ENCODE measurements around the gene PLEKHF1. TPM values are rescaled to one million over a fixed set of nuclear protein-coding genes. Genes with fewer than 3 reads are reported as not detected.
"Not testable (repeated sequence)": the region's sequence is repeated elsewhere in the genome, so short reads cannot be mapped to it uniquely, and the experiment has no call there.

Gene PLEKHF1
- total RNA-seq, 2 experiments from 2014 or later = 53.1 to 53.9 TPM

DNA sequence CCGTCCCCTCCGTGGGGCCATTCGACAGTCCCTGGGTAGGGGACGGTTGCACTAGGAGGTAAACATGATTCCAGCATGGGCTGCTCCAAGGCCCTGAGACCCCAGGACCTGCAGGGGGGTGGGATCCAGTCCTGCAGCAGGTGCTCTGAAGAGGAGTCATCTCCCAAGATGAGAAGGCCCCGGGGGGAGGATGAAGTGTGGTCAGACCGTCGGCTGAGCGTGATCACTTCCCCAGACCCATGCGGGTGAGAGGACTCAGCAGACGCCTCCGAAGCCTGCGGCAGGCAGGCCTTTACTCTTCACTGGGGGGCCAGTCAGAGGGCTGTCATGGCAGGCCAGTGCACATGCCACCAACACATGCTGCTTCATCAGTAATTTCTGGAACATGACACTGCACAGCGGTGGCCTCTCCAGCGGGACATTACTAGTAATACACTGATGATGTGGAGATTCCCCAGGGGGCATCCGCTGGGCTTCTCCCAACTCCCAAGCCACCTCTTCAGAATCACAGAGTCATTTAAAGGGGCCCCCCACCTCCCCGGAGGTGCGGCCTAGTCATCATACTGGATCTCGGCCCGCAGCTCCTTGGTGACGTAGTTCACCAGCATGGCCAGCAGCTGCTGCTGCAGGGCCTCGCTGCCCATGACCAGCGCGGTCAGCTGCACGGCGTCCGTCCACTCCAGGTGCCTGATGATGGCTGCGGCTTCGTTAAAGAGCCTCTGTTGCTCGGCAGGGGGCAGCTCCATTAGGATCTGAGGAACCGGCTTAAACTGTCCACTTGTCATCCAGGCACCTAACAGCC lies 37.1 kb downstream of the PLEKHF1 start:
- POLR2A ChIA-PET = interaction anchor here (0.6 kb wide), 1 partner anchor 12 kb away, joined by 3 read pairs; the partner anchor contains the start of gene C19orf12
- no peak overlapping the region for H3K4me3 Mint-ChIP-seq
- H3K4me1 Mint-ChIP-seq = peaks cover 30% of the 10 kb centered on the region

DNA sequence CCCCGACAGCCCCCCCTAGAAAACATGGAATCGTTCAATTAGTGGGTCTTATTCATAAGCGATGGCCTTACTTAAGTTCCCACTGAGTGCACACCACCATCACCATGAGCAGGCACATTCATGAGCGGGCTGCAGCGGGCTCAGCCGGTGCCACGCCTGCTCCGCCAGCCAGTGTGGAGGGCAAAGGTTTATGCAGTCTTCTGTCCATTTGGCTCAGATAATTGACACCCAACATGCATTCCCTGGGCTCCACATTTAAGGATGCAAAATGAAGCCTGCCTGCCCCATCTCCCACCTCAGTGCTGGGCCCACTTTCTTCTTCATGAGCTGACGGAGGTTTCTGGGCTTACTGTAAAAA lies 37.7 kb downstream of the PLEKHF1 start:
- Mint-ChIP-seq H3K27me3 (no peaks in the 10 kb centered on the region), H3K27ac (no peak overlapping the region), H3K4me3 (no peak overlapping the region), H3K9me3 (no peaks in the 10 kb centered on the region), H3K4me1 (peaks cover 32% of the 10 kb centered on the region), H3K36me3 (ENCODE audit: low read depth) (peaks cover 37% of the 10 kb centered on the region)
- ChIA-PET POLR2A (no interaction called here), CTCF (interaction anchor here (1.4 kb wide), 1 partner anchor 14 kb away, joined by 5 read pairs; no protein-coding TSS in a partner anchor)
- DNase-seq = no peak

More for the DNA sequence above, 37.1 kb downstream of the PLEKHF1 start:
- H3K36me3 Mint-ChIP-seq (ENCODE audit: low read depth) = peaks cover 33% of the 10 kb centered on the region
- H3K27ac Mint-ChIP-seq = no peak overlapping the region
- no peaks in the 10 kb centered on the region for H3K27me3 Mint-ChIP-seq
- CTCF ChIA-PET = interaction anchor here (1.4 kb wide), 1 partner anchor 14 kb away, joined by 5 read pairs; no protein-coding TSS in a partner anchor
- no peaks in the 10 kb centered on the region for H3K9me3 Mint-ChIP-seq
- DNase-seq = no peak

DNA sequence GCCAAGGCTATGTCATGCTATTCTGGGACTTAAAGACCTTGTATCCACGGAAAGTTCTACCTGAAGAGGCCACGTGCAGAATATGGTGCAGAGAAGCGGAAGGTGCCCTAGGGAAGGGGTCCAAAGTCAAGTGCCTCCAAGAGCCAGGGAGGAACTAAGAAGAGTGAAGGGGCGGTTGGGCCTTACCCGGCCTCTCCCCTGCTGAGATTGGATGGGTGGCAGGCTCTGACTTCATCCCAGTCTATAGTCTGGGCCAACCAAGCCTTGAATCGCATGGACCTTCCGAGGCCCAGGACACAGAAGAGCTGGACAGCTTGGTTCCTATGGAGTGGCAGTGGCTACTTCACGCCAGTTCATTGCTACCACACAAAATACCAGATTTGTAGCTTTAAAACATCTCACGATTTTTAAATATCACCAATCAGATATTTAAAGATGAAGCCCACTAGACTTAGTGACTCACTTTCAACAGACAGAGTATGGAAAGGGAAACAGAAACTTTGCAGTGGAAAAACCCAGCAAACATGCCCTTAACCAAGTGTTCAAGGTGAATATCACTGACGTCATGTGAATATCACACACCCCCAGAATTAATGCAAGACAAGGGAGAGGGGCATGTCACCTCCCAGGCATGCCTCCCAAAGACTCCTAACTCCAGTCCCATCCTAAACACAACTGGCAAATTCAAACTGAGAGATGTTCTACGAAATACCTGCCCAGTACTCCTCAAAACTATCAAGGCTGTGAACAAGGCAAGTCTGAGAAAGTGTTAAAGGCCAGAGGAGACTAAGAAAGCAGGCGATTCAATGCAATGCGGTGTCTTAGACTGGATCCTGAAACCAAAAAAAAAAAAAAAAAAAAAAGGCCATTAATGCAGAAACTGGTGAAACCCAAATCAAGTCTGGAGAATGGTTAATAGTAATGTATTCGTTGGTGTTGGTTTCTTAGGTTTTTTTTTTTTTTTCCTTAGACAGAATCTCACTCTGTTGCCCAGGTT lies 39.6 kb downstream of the PLEKHF1 start:
- Mint-ChIP-seq H3K9me3 (no peaks in the 10 kb centered on the region), H3K36me3 (ENCODE audit: low read depth) (peaks cover 50% of the 10 kb centered on the region), H3K27me3 (no peaks in the 10 kb centered on the region), H3K27ac (peak overlapping the region; percentile 82), H3K4me1 (peaks cover 41% of the 10 kb centered on the region), H3K4me3 (no peak overlapping the region)
- CTCF ChIA-PET = interaction anchor here (0.8 to 1.0 kb wide), 2 partner anchors 11 to 55 kb away, joined by 3 to 9 read pairs; no protein-coding TSS in a partner anchor
- POLR2A ChIA-PET = interaction anchor here (1.3 to 1.8 kb wide), 2 partner anchors 9 to 32 kb away, joined by 4 to 11 read pairs; partner anchors contain the start of gene C19orf12
- no peak for DNase-seq

DNA sequence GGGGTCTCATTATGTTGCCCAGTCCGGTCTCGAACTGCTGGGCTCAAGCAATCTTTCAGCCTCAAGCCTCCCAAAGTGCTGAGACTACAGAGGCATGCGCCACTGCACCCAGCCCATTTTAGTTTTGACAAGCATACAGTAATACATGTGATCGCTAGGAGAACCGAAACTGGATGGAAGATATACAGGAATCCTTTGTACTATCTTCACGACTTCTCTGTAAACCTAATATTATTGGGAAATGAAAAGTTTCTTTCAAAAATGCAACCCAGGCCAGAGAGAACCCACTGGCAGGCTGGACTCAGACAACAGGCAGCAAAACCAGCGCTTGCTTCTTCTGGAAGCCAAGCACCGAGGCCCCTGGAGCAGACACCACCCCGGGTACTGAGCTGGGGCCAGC lies 40.4 kb downstream of the PLEKHF1 start:
- H3K4me1 Mint-ChIP-seq = peaks cover 50% of the 10 kb centered on the region
- POLR2A ChIA-PET = interaction anchor here (1.2 kb wide), 1 partner anchor 9 kb away, joined by 6 read pairs; the partner anchor contains the start of gene C19orf12
- CTCF ChIA-PET = interaction anchor here (2.5 kb wide), 1 partner anchor 10 kb away, joined by 15 read pairs; the partner anchor contains the start of gene C19orf12
- H3K27me3 Mint-ChIP-seq = no peaks in the 10 kb centered on the region
- no peak overlapping the region for H3K4me3 Mint-ChIP-seq
- peaks cover 54% of the 10 kb centered on the region for H3K36me3 Mint-ChIP-seq (ENCODE audit: low read depth)
- H3K9me3 Mint-ChIP-seq = no peaks in the 10 kb centered on the region
- no peak for DNase-seq
- H3K27ac Mint-ChIP-seq = peak overlapping the region; percentile 82

DNA sequence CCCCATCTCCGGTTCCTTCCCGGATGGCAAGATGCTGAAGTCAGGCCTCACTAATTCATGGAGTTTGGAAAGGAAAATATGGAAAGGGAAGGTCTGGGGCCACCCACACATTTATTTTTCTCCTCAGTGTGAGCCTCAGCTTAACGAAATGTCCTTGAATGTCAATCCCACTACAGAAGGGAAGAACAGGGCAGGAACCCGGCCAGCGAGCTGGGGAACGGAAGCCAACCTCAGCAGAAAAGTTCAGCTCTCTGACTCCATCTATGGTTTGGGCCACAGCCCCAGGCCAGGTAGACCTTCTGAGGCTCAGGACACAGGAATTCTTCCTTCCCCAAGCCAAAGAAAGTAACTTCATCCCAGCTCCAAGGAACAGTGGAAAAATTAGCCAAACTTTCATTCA lies 41.4 kb downstream of the PLEKHF1 start:
- no peaks in the 10 kb centered on the region for H3K27me3 Mint-ChIP-seq
- peaks cover 57% of the 10 kb centered on the region for H3K36me3 Mint-ChIP-seq (ENCODE audit: low read depth)
- no peak for DNase-seq
- no peaks in the 10 kb centered on the region for H3K9me3 Mint-ChIP-seq
- ChIA-PET CTCF (interaction anchor here (2.5 kb wide), 1 partner anchor 9 kb away, joined by 15 read pairs; the partner anchor contains the start of gene C19orf12), POLR2A (interaction anchor here (1.2 kb wide), 1 partner anchor 8 kb away, joined by 6 read pairs; the partner anchor contains the start of gene C19orf12)
- H3K4me3 Mint-ChIP-seq = no peak overlapping the region
- no peak overlapping the region for H3K27ac Mint-ChIP-seq
- peaks cover 57% of the 10 kb centered on the region for H3K4me1 Mint-ChIP-seq

DNA sequence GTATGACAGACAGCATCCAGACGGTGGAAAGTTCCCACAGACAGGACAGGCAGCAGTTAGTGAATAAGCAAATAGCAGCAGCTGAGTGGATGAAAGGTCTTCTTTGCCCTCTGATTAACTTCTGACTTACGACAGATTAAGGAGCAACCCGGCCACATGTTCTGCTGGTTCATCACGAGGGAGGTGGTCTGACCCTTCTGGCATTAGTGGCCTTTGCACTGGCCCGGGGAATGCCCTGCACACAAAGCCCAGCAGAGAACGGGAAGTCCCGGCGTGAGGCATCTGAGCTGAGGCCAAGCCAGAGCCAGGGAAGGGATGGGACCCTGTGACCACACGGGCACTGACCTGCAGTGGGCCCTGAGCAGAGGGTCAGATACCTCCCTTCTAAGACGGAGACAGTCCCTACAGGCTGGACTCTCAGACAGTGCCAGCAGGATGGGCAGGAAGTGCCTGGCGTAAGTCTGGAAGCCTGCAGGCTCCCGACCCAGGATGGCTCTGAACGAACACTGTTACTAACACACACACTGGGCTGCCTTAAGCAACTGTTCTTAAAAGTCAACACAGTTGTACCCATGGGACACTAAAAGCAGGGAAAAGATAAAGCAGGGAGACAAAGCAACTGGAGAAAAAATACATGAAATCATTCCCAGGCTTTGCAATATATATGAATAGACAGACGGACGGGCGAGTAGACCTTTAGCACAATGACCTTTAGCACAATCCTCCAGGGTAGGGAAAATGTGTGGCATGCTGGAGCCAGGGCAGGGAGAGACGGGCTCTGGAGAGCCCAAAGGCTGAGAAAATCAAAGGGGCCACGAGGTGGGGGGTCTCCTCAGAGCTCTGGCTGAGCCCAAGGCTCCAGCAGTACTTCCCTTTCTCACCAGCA lies 43.5 kb downstream of the PLEKHF1 start:
- no peaks in the 10 kb centered on the region for H3K27me3 Mint-ChIP-seq
- POLR2A ChIA-PET = no interaction called here
- peaks cover 78% of the 10 kb centered on the region for H3K4me1 Mint-ChIP-seq
- H3K36me3 Mint-ChIP-seq (ENCODE audit: low read depth) = peaks cover 70% of the 10 kb centered on the region
- no peaks in the 10 kb centered on the region for H3K9me3 Mint-ChIP-seq
- peak overlapping the region; percentile 31 for H3K27ac Mint-ChIP-seq
- no peak overlapping the region for H3K4me3 Mint-ChIP-seq
- DNase-seq = no peak
- CTCF ChIA-PET = interaction anchor here (0.7 to 1.0 kb wide), 2 partner anchors 52 to 985 kb away, joined by 3 read pairs; no protein-coding TSS in a partner anchor

DNA sequence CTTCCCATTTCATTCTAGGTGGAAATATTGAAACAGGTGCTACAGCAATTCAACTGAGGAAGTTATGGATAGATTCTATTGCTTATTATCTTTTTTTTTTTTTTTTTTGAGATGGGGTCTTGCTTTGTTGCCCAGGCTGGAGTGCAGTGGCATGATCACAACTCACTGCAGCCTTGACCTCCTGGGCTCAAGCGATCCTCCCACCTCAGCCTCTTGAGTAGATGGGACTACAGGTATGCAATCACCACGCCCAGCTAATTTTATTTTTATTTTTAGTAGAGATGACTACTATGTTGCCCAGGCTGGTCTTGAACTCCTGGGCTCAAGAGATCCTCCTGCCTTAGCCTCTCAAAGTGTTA lies 44.2 kb downstream of the PLEKHF1 start:
- CTCF ChIA-PET = interaction anchor here (0.7 kb wide), 1 partner anchor 984 kb away, joined by 3 read pairs; no protein-coding TSS in a partner anchor
- H3K27ac Mint-ChIP-seq, H3K4me3 Mint-ChIP-seq, DNase-seq, POLR2A ChIA-PET, H3K9me3 Mint-ChIP-seq, H3K27me3 Mint-ChIP-seq: not testable (repeated sequence)
- Mint-ChIP-seq H3K36me3 (ENCODE audit: low read depth) (peaks cover 70% of the 10 kb centered on the region), H3K4me1 (peaks cover 79% of the 10 kb centered on the region)

DNA sequence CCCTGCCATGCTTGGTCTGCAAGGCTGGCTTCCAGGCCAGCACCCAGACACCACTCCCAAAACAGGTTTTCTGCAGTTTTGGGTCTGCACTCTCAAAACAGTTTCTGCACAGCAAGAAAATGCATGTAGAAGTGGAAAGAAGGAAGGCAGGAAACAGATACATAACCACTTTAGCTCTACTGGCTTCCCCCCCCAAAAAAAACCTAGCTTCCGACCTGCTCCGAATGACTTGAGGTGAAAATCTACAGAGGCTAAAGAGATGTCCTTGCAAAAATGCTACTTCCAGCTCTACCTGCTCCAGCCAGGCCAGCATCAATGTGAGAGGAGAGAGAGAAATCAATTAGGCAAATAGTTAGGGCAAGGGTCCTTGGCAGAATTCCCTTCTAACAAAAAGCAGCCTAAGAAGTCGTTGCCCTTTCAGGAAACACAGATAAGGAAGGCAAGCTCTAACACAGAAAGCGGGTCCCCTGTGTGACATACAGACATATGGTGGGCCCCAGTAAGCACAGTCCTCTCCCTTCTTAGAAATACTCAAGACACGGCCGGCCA lies 46.4 kb downstream of the PLEKHF1 start:
- DNase-seq = no peak
- Mint-ChIP-seq H3K27ac (peak overlapping the region; percentile 90), H3K36me3 (ENCODE audit: low read depth) (peaks cover 52% of the 10 kb centered on the region), H3K4me3 (peak overlapping the region; percentile 51), H3K27me3 (no peaks in the 10 kb centered on the region), H3K9me3 (no peaks in the 10 kb centered on the region), H3K4me1 (peaks cover 70% of the 10 kb centered on the region)
- CTCF ChIA-PET = interaction anchor here (0.8 to 7.7 kb wide), 10 partner anchors 9 to 146 kb away, joined by 3 to 178 read pairs (median 7); partner anchors contain the start of genes PLEKHF1 and POP4
- POLR2A ChIA-PET = interaction anchor here (1.0 to 6.3 kb wide), 6 partner anchors 12 to 125 kb away, joined by 4 to 111 read pairs (median 19); partner anchors contain the start of genes PLEKHF1 and POP4

DNA sequence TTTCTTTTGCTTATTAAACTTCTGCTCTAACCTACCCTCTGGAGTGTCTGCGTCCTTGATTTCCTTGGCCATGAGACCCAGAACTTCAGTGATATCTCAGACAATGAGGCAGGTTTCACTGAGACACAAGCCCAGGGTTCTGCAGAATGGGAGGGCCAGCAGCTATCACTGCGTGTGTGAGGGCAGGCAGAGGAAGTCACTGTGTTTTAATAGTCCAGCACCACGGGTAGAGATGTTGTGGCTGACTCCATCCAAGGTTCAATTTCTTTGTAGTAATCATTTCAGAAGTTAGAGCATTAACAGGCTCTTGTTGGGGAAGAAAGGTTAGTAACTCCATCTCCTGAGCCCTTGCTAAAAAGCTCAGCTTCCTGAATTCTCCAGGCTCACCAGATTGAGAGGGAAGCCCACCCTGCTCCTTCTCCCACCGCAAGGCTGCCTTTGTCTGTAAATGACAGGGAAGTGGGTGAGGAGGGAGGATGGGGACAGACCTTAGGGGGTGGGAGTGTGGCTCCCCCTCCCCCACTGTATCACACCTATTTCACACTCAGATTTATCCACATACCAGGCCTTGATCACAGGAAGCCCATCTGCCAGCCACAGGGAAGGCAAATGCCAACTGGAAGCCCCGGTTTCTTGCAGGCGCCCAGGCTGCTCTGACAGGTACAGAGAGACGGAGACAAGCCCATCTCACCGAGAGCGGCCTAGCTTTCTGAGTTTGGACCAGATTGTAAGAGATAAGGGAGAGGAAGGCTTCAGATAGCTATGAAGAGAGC lies 47.7 kb downstream of the PLEKHF1 start:
- Mint-ChIP-seq H3K4me1 (peaks cover 64% of the 10 kb centered on the region), H3K4me3 (peak overlapping the region; percentile 84), H3K27ac (peak overlapping the region; percentile 90), H3K36me3 (ENCODE audit: low read depth) (peaks cover 41% of the 10 kb centered on the region), H3K27me3 (no peaks in the 10 kb centered on the region), H3K9me3 (no peaks in the 10 kb centered on the region)
- no peak for DNase-seq
- ChIA-PET POLR2A (interaction anchor here (1.1 to 6.3 kb wide), 15 partner anchors 9 to 131 kb away, joined by 5 to 143 read pairs (median 24); partner anchors contain the start of genes PLEKHF1 and POP4), CTCF (interaction anchor here (1.7 to 7.7 kb wide), 7 partner anchors 21 to 145 kb away, joined by 8 to 178 read pairs (median 64); partner anchors contain the start of genes PLEKHF1 and POP4)

DNA sequence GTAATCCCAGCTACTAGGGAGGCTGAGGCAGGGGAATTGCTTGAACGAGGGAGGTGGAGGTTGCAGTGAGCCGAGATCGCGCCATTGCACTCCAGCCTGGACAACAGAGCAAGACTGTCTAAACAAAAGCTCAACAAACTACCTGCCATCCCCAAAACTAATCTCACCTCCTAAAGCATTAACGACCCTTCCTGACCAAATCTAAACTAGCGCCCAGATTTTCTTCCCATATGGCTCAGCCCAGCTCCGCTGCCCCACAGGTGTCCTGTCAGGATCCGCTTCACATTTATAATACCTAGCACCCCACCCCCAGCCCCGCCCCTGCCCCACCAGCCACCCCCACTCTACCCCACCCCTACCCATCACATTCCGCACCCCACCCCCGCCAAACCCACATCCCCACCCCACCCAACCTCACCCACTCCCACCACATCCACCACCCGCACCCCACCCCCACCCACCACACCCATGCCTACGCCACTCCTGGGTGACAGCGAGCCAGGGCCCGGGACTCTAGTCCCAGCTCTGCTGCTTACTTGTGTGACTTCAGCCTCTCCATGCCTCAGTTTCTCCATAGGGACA lies 49.2 kb downstream of the PLEKHF1 start:
- ChIA-PET POLR2A (interaction anchor here (0.6 to 6.3 kb wide), 27 partner anchors 8 to 1921 kb away, joined by 3 to 143 read pairs (median 6); partner anchors contain the start of genes PLEKHF1, POP4 and VSTM2B), CTCF (interaction anchor here (0.6 to 7.7 kb wide), 9 partner anchors 8 to 127 kb away, joined by 3 to 178 read pairs (median 43); partner anchors contain the start of genes PLEKHF1 and POP4)
- H3K4me1 Mint-ChIP-seq = peaks cover 56% of the 10 kb centered on the region
- H3K4me3 Mint-ChIP-seq = peak overlapping the region; percentile 84
- peaks cover 31% of the 10 kb centered on the region for H3K36me3 Mint-ChIP-seq (ENCODE audit: low read depth)
- H3K27ac Mint-ChIP-seq = peak overlapping the region; percentile 90
- no peaks in the 10 kb centered on the region for H3K27me3 Mint-ChIP-seq
- peak; percentile 76 for DNase-seq
- H3K9me3 Mint-ChIP-seq = no peaks in the 10 kb centered on the region

Measured in activated CD4-positive, alpha-beta memory T cell treated with anti-CD3 and anti-CD28 coated beads, Interleukin-2, amount 10 ng/mL, durations not matched to agents 7 days and 5 days (primary cell).